ENCODE measurements around the gene PSTPIP1.

PSTPIP1 gene

GRCh38 chr15:77044228-77045042 is 49.5 kb downstream of the PSTPIP1 start:
- H3K36me3 ChIP-seq = no peaks in the 10 kb centered on the region

GRCh38 chr15:77045985-77046384 is 51.1 kb downstream of the PSTPIP1 start:
- Histone ChIP-seq H3K4me3 (ENCODE audit: low read depth in 1 of 2, low read length in 1 of 2) (no peak overlapping the region), H3K36me3 (no peaks in the 10 kb centered on the region), H3K4me1 (ENCODE audit: control insufficient read depth in 1 of 2, insufficient read depth in 1 of 2, low read depth in 1 of 2, low read length in 1 of 2) (peaks cover 9 to 10% of the 10 kb centered on the region in 2 experiments), H3K27ac (no peak overlapping the region), H3K9me3 (no peaks in the 10 kb centered on the region), H3K27me3 (no peaks in the 10 kb centered on the region)
- TF ChIP-seq CTCF (IDR thresholded peaks at IDR 0.05) = no peak

More at GRCh38 chr15:77044228-77045042, 49.5 kb downstream of the PSTPIP1 start:
- Histone ChIP-seq H3K27ac (peak overlapping the region; percentile 43), H3K9me3 (no peaks in the 10 kb centered on the region), H3K4me3 (ENCODE audit: low read depth in 1 of 2, low read length in 1 of 2) (no peak overlapping the region), H3K27me3 (no peaks in the 10 kb centered on the region), H3K4me1 (ENCODE audit: control insufficient read depth in 1 of 2, insufficient read depth in 1 of 2, low read depth in 1 of 2, low read length in 1 of 2) (peaks cover 9 to 10% of the 10 kb centered on the region in 2 experiments)
- TF ChIP-seq CTCF (IDR thresholded peaks at IDR 0.05) = no peak

- TF ChIP-seq CTCF (IDR thresholded peaks at IDR 0.05) = no peak
Measured at GRCh38 chr15:77046704-77047412, 51.9 kb downstream of the PSTPIP1 start.

GRCh38 chr15:77048135-77048876 is 53.4 kb downstream of the PSTPIP1 start:
- no peak for TF ChIP-seq CTCF (IDR thresholded peaks at IDR 0.05)
- no peak overlapping the region for H3K4me3 ChIP-seq (ENCODE audit: low read depth in 1 of 2, low read length in 1 of 2)
- H3K9me3 ChIP-seq = no peaks in the 10 kb centered on the region
- no peak overlapping the region for H3K27ac ChIP-seq
- peaks cover 9 to 10% of the 10 kb centered on the region in 2 experiments for H3K4me1 ChIP-seq (ENCODE audit: control insufficient read depth in 1 of 2, insufficient read depth in 1 of 2, low read depth in 1 of 2, low read length in 1 of 2)
- no peaks in the 10 kb centered on the region for H3K36me3 ChIP-seq
- no peaks in the 10 kb centered on the region for H3K27me3 ChIP-seq

More at GRCh38 chr15:77046704-77047412, 51.9 kb downstream of the PSTPIP1 start:
- Histone ChIP-seq H3K4me3 (ENCODE audit: low read depth in 1 of 2, low read length in 1 of 2) (no peak overlapping the region), H3K4me1 (ENCODE audit: control insufficient read depth in 1 of 2, insufficient read depth in 1 of 2, low read depth in 1 of 2, low read length in 1 of 2) (peaks cover 9 to 10% of the 10 kb centered on the region in 2 experiments), H3K27ac (peak overlapping the region; percentile 2), H3K9me3 (no peaks in the 10 kb centered on the region), H3K27me3 (no peaks in the 10 kb centered on the region), H3K36me3 (no peaks in the 10 kb centered on the region)

GRCh38 chr15:77052556-77052955 is 57.6 kb downstream of the PSTPIP1 start:
- Histone ChIP-seq H3K27ac (no peak overlapping the region), H3K36me3 (no peaks in the 10 kb centered on the region), H3K4me1 (ENCODE audit: control insufficient read depth in 1 of 2, insufficient read depth in 1 of 2, low read depth in 1 of 2, low read length in 1 of 2) (peaks cover 6 to 10% of the 10 kb centered on the region in 2 experiments), H3K9me3 (no peaks in the 10 kb centered on the region), H3K4me3 (ENCODE audit: low read depth in 1 of 2, low read length in 1 of 2) (no peak overlapping the region), H3K27me3 (no peaks in the 10 kb centered on the region)
- no peak for TF ChIP-seq CTCF (IDR thresholded peaks at IDR 0.05)
